ENCODE data around the gene GPC1.

Gene GPC1

GRCh38 chr2:240501531-240501991, 66.1 kb downstream of the GPC1 start:
- DNase-seq, result no peak

- DNase-seq, result no peak
Measured at GRCh38 chr2:240502059-240502429, 66.6 kb downstream of the GPC1 start.

GRCh38 chr2:240502430-240503121, 67.1 kb downstream of the GPC1 start:
- DNase-seq, result no peak

GRCh38 chr2:240503375-240503774, 67.9 kb downstream of the GPC1 start:
- no peak for DNase-seq

- no peak for DNase-seq
Measured at GRCh38 chr2:240503848-240504247, 68.4 kb downstream of the GPC1 start.

GRCh38 chr2:240505910-240506309, 70.4 kb downstream of the GPC1 start:
- no peak for DNase-seq

GRCh38 chr2:240506406-240507059, 71.1 kb downstream of the GPC1 start:
- no peak for DNase-seq

GRCh38 chr2:240507060-240507777, 71.8 kb downstream of the GPC1 start:
- no peak for DNase-seq

GRCh38 chr2:240507778-240508251, 72.4 kb downstream of the GPC1 start:
- DNase-seq, result no peak

- no peak for DNase-seq
Measured at GRCh38 chr2:240508832-240509545, 73.5 kb downstream of the GPC1 start.

GRCh38 chr2:240509667-240510512, 74.4 kb downstream of the GPC1 start:
- no peak for DNase-seq

GRCh38 chr2:240510513-240511210, 75.2 kb downstream of the GPC1 start:
- no peak for DNase-seq

- no peak for DNase-seq
Measured at GRCh38 chr2:240511351-240512108, 76.1 kb downstream of the GPC1 start.

GRCh38 chr2:240512109-240512485, 76.6 kb downstream of the GPC1 start:
- no peak for DNase-seq

- DNase-seq, result no peak
Measured at GRCh38 chr2:240512666-240513535, 77.4 kb downstream of the GPC1 start.

- peak; percentile 72 for DNase-seq
Measured at GRCh38 chr2:240513549-240514287, 78.3 kb downstream of the GPC1 start.

GRCh38 chr2:240514631-240515030, 79.2 kb downstream of the GPC1 start:
- no peak for DNase-seq

- no peak for DNase-seq
Measured at GRCh38 chr2:240517342-240517741, 81.9 kb downstream of the GPC1 start.

All from left hindlimb (tissue), 1 donor.